Stomach (tissue), 9 donors: ENCODE measurements around the gene PRDX2. TPM values are rescaled to one million over a fixed set of nuclear protein-coding genes. Genes with fewer than 3 reads are reported as not detected.

Source experiments
- DNase-seq, 2 donors: peaks; one replicate each; pipeline versions ENCODE4 v3.0.0 to v3.0.0-alpha.2; 2013 to 2019
- H3K27ac ChIP-seq, 5 donors: fragments of 200-600 bp in 4 of 5; sonication (generic) in 4 of 5; one replicate each; pipeline ENCODE4 v1.5.1; 2013 to 2019; ENCODE audit warnings: mild to moderate bottlenecking in 1 of 5, moderate library complexity in 1 of 5
- H3K27me3 ChIP-seq, 3 donors: fragments of 200-600 bp; sonication (generic); one replicate each; pipeline ENCODE4 v1.5.1; 2017 to 2019; ENCODE audit warnings: mixed run types in 1 of 3
- H3K36me3 ChIP-seq, 4 donors: fragments of 200-600 bp; sonication (generic); 1 replicate in 3 of 4; 2 replicates in 1 of 4; pipeline ENCODE4 v1.5.1; 2016 to 2019
- H3K4me1 ChIP-seq, 4 donors: fragments of 200-600 bp; sonication (generic); one replicate each; pipeline ENCODE4 v1.5.1; 2016 to 2019
- H3K4me3 ChIP-seq, 4 donors: fragments of 200-600 bp; sonication (generic) in 3 of 4; one replicate each; pipeline ENCODE4 v1.5.1; 2016 to 2019; ENCODE audit warnings: mild to moderate bottlenecking in 1 of 4
- H3K9me3 ChIP-seq, 4 donors: fragments of 200-600 bp; sonication (generic); one replicate each; pipeline ENCODE4 v1.5.1; 2016 to 2019
- EP300 ChIP-seq: sonication (generic); formaldehyde crosslinking; IDR thresholded peaks from one replicate; pipeline ENCODE4 v1.6.1; 2017; ENCODE audit warnings: antibody characterized with exemption
- POLR2A ChIP-seq, 4 donors: fragments of 450-650 bp; IDR thresholded peaks; one replicate each; pipeline ENCODE4 v1.6.1; 2016; ENCODE audit warnings: antibody characterized with exemption in 4 of 4, control low read depth in 2 of 4, mild to moderate bottlenecking in 1 of 4, moderate library complexity in 1 of 4
- POLR2AphosphoS5 ChIP-seq, 3 donors: sonication (generic); formaldehyde crosslinking; IDR thresholded peaks; one replicate each; pipeline ENCODE4 v1.6.1; 2016; ENCODE audit warnings: antibody characterized with exemption in 3 of 3
- WGBS, 5 donors: extraction: QIAGEN DNeasy Blood & Tissue Kit in 3 of 5; methylation state at CpG; one replicate each; pipeline versions ENCODE4 v1.1.5 to v1.1.7; 2013 to 2018; 5-methylcytosine and 5-hydroxymethylcytosine counted together
- intact Hi-C: fragments of 100-400 bp; cut with DNase I; formaldehyde crosslinking; loops from one replicate; pipeline ENCODE4 v1.15.1; 2023; ENCODE audit warnings: low total_unique reads
- polyA plus RNA-seq, 3 donors: library from polyadenylated mRNA; stranded (reverse); fragments of 200-250 nt; gene quantifications; one replicate each; pipeline ENCODE4 v1.2.3, GENCODE V29; 2013
- total RNA-seq, 5 donors: library from RNA; depleted of rRNA; stranded (reverse); fragments of >200 nt; gene quantifications; one replicate each; pipeline versions ENCODE4 v1.1.0 to v1.2.3, GENCODE V29; 2014 to 2016
- TF ChIP-seq, protein P1 (sequence below), 7 experiments: fragments of 450-650 bp in 4 of 7; fragments of 200-600 bp in 3 of 7; sonication (generic) in 3 of 7; IDR thresholded peaks; one replicate each; pipeline ENCODE4 v1.5.1; 2016 to 2019; ENCODE audit warnings: antibody characterized with exemption in 7 of 7, control low read depth in 2 of 7, mild to moderate bottlenecking in 1 of 7
- donor health status: healthy with polysubstance abuse.
- donor health status: Bipolar disorder and iron deficiency.
- donor health status: healthy.

The PRDX2 gene
- total and polyA plus RNA-seq, 8 donors, result 118 to 284 (median 226) TPM

DNA sequence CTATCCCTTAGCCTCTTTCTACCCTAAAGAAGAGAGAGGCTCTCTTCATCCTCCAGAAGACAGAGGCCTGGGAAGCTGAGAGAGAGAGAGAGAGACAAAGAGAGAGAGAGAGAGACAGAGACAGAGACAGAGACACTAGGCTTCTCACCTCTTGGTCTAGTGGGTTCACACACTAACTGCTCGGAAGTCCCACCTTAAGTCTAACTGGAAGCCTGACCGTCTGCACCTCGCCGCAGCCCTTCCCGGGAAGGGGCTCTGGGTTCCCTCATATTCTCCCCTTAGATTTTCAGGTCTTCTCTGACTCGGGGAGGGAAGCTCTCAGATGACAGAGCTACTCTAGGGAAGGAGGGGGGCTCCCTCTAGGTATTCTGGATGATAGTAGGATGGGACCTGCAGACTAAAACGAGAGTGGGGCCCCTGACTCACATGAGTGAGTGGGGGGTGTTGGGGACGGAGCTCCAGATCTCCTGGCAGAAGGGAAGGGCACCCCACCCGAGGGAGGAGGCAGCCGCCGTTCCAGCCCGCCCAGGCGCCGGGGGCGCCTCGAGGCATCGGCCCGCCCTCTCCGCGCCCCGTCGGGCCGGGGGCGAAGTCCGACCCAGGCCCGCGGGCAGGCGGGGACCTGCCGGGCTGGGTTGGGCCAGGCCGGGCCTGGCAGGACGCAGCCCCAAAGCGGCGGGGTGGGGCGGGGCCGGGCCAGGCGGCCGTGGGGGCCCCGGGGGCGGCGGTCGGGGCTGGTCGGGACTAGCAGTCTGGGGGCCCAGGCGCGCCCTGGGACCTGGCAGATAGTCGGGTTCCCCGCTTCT, 12.3 kb downstream of the PRDX2 start:
- Histone ChIP-seq H3K36me3 (no peaks in the 10 kb centered on the region), H3K27me3 (no peaks in the 10 kb centered on the region), H3K4me1 (peaks cover 62 to 72% (median 64%) of the 10 kb centered on the region in 4 donors), H3K27ac (peak overlapping the region; percentile 92 to 100 (median 99)), H3K9me3 (no peaks in the 10 kb centered on the region), H3K4me3 (peak overlapping the region; percentile 79 to 93 (median 86))
- WGBS, 5 donors, result 0 to 3% (median 1%) methylated on average over 6 to 46 of the region's 46 CpGs
- DNase-seq, result no peak
- no peak for TF ChIP-seq POLR2AphosphoS5 (IDR thresholded peaks at IDR 0.05)
- no peak for TF ChIP-seq POLR2A (IDR thresholded peaks at IDR 0.05)
- TF ChIP-seq EP300, result no peak
- TF ChIP-seq, protein P1, sequence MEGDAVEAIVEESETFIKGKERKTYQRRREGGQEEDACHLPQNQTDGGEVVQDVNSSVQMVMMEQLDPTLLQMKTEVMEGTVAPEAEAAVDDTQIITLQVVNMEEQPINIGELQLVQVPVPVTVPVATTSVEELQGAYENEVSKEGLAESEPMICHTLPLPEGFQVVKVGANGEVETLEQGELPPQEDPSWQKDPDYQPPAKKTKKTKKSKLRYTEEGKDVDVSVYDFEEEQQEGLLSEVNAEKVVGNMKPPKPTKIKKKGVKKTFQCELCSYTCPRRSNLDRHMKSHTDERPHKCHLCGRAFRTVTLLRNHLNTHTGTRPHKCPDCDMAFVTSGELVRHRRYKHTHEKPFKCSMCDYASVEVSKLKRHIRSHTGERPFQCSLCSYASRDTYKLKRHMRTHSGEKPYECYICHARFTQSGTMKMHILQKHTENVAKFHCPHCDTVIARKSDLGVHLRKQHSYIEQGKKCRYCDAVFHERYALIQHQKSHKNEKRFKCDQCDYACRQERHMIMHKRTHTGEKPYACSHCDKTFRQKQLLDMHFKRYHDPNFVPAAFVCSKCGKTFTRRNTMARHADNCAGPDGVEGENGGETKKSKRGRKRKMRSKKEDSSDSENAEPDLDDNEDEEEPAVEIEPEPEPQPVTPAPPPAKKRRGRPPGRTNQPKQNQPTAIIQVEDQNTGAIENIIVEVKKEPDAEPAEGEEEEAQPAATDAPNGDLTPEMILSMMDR (IDR thresholded peaks at IDR 0.05), result no peak
- intact Hi-C loops, result no loop called here

DNA sequence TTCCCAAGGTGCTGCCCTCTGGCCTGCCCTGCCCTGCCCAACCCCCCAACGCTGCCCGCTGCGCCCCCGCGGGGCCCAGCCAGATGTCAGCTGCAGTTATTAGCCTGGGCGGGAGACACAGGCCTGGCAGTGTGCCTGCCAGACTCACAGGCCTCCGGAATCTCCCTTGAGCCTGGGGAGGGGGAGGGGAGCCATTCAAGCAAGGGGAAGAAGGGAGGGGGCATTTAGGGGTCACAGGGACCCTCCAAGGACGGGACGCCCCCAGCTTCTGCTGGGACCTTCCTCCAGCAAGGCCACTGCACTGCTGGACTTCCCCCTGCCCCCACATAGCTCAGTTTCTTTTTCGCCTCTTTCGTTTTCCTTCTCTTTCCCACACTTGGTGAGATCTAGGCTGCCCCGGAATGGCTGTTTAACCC, 12.9 kb downstream of the PRDX2 start:
- TF ChIP-seq, protein P1 (IDR thresholded peaks at IDR 0.05), result no peak
- TF ChIP-seq EP300, result no peak
- TF ChIP-seq POLR2A (IDR thresholded peaks at IDR 0.05), result no peak
- TF ChIP-seq POLR2AphosphoS5 (IDR thresholded peaks at IDR 0.05), result peak; percentile 10 to 32 (median 31)

DNA sequence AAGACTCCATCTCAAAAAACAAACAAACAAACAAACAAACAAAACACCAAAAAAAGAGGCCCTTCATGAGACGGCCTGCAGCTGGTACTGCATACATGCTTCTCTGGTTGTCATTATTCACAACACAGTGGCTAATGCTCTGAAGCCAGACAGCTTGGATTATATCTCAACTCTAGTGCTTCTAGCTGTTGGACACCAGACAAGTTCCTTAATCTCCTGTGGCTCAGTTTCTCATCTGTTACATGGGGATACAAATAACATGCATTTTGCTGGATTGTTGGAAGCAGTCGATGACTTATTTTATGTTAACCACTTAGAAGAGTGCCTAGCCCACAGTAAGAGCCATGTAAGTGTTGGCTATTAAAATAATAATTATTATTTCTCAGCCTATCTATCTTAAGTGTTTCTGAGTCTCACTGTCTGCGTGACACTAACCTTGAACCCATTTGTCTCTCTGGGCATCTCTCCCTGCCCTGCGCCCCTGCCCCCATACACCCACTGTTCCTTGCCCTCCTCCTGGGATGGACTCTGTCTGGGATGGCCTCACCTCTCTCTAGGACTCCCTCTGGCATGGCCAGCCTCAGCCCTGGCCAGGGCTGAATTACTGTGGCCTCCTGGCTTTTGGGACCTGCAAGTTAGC, 13.4 kb downstream of the PRDX2 start:
- peak in 1 of 3 donors; percentile 52 for TF ChIP-seq POLR2AphosphoS5 (IDR thresholded peaks at IDR 0.05)
- TF ChIP-seq, protein P1 (IDR thresholded peaks at IDR 0.05), result no peak
- WGBS, 5 donors, result 40 to 48% (median 43%) methylated on average over 4 of the region's 4 CpGs
- Histone ChIP-seq H3K27ac (peak overlapping the region; percentile 92 to 100 (median 99)), H3K27me3 (no peaks in the 10 kb centered on the region), H3K4me1 (peaks cover 68 to 76% (median 70%) of the 10 kb centered on the region in 4 donors), H3K9me3 (no peaks in the 10 kb centered on the region), H3K4me3 (peak overlapping the region; percentile 79 to 93 (median 86)), H3K36me3 (no peaks in the 10 kb centered on the region)
- DNase-seq, result peak in 1 of 2 donors; percentile 86
- intact Hi-C loops, result no loop called here

More for the DNA sequence above, 12.9 kb downstream of the PRDX2 start:
- DNase-seq, result peak; percentile 81 to 95
- no peaks in the 10 kb centered on the region for H3K36me3 ChIP-seq
- peak overlapping the region; percentile 92 to 100 (median 99) for H3K27ac ChIP-seq
- peak overlapping the region; percentile 79 to 93 (median 86) for H3K4me3 ChIP-seq
- 0 to 4% (median 1%) methylated on average over 6 to 12 of the region's 12 CpGs for WGBS, 5 donors
- peaks cover 63 to 72% (median 66%) of the 10 kb centered on the region in 4 donors for H3K4me1 ChIP-seq
- intact Hi-C loops, result no loop called here
- H3K27me3 ChIP-seq, result no peaks in the 10 kb centered on the region
- H3K9me3 ChIP-seq, result no peaks in the 10 kb centered on the region

DNA sequence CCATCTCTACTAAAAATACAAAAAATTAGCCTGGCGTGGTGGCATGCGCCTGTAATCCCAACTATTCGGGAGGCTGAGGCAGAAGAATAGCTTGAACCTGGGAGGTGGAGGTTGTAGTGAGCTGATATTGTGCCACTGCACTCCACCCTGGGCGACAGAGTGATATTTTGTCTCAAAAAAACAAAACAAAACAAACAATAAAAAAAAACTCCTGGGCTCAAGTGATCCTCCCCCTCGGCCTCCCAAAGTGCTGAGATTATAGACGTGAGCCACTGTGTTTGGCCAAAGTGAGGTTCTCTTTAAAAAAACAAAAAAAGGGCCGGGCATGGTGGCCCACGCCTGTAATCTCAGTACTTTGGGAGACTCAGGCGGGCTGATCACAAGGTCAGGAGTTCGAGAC, 14.1 kb downstream of the PRDX2 start:
- no peaks in the 10 kb centered on the region for H3K27me3 ChIP-seq
- peak overlapping the region; percentile 92 to 100 (median 95) for H3K27ac ChIP-seq
- peak overlapping the region in 1 of 4 donors; percentile 89 for H3K4me3 ChIP-seq
- DNase-seq, result no peak
- H3K4me1 ChIP-seq, result peaks cover 75 to 83% (median 77%) of the 10 kb centered on the region in 4 donors
- no peaks in the 10 kb centered on the region for H3K9me3 ChIP-seq
- WGBS, 5 donors, result 38 to 58% (median 44%) methylated on average over 10 of the region's 10 CpGs
- TF ChIP-seq POLR2A (IDR thresholded peaks at IDR 0.05), result no peak
- intact Hi-C loops, result no loop called here
- no peaks in the 10 kb centered on the region for H3K36me3 ChIP-seq
